HepG2 (cell line): ENCODE data around the gene WDR5B. TPM values are rescaled to one million over a fixed set of nuclear protein-coding genes. Genes with fewer than 3 reads are reported as not detected.

Source experiments
- ATAC-seq: fragments of 200-7000 bp; cut with Tn5 transposase; 3 replicates; pipeline ENCODE4 v1.9.1; 2020; ENCODE audit warnings: mild to moderate bottlenecking, moderate library complexity
- BruUV-seq: library from RNA; stranded (reverse); fragments of 400-500 nt; replicated peaks from 2 replicates; lab custom pipeline; 2021; lab: Mats Ljungman, UMichigan
- CTCF ChIA-PET: fragments of 300-600 bp; formaldehyde crosslinking; extraction: SDS; loops from one replicate; lab custom pipeline; 2021; ENCODE audit warnings: low total read pairs, inconsistent platforms, low intra/inter-chr PET ratio; lab: Yijun Ruan, JAX
- POLR2A ChIA-PET: fragments of 350-600 bp; sonication (Branson Sonifier 250); formaldehyde crosslinking; loops from one replicate; lab custom pipeline; 2020; ENCODE audit warnings: antibody characterized with exemption, inconsistent platforms; lab: Yijun Ruan, JAX
- DNase-seq: peaks from one replicate; pipeline ENCODE4 v3.0.0-alpha.2; 2015; ENCODE audit warnings: low spot score
- FAIRE-seq: peaks from 3 replicates; lab custom pipeline; 2011; peaks lifted over from hg19 to GRCh38; lab: Jason Lieb, UNC
- H2AFZ ChIP-seq: one replicate; pipeline ENCODE4 v1.6.1; 2011; ENCODE audit warnings: low read length, inconsistent platforms
- H3K27ac ChIP-seq: fragments of 300-600 bp; 3 replicates; pipeline ENCODE4 v1.8.0; 2011; ENCODE audit warnings: mixed run types, mild to moderate bottlenecking, mixed read lengths, low read length, inconsistent platforms; ENCODE audit not compliant: insufficient read depth; ENCODE audit errors: extremely low read length
- H3K27me3 ChIP-seq, 2 experiments: fragments of 200-600 bp in 1 of 2; 2 replicates in 1 of 2; 3 replicates in 1 of 2; pipeline versions ENCODE4 v1.6.0 to v1.8.0; 2011; ENCODE audit warnings: low read length in 2 of 2, mild to moderate bottlenecking in 2 of 2, moderate library complexity in 2 of 2, inconsistent platforms in 1 of 2; ENCODE audit not compliant: insufficient read depth in 2 of 2, control insufficient read depth in 1 of 2
- H3K36me3 ChIP-seq, 2 experiments: fragments of 200-600 bp in 1 of 2; replicated peaks in 1 of 2; 2 replicates in 1 of 2; 3 replicates in 1 of 2; pipeline versions ENCODE4 v1.5.1 to v1.8.0; 2011; ENCODE audit warnings: low read length in 2 of 2, inconsistent platforms in 1 of 2; ENCODE audit not compliant: insufficient read depth in 2 of 2, control insufficient read depth in 1 of 2
- H3K4me1 ChIP-seq: 2 replicates; pipeline ENCODE4 v1.5.1; 2012; ENCODE audit warnings: low read length, inconsistent platforms; ENCODE audit not compliant: insufficient read depth
- H3K4me2 ChIP-seq: 2 replicates; pipeline ENCODE4 v1.6.0; 2011; ENCODE audit warnings: low read depth, low read length, inconsistent platforms
- H3K4me3 ChIP-seq, 3 experiments: fragments of 200-600 bp in 1 of 3; sonication (generic), shearing (Covaris generic) in 1 of 3; replicated peaks in 1 of 3; 2 replicates each; pipeline ENCODE4 v1.5.1; 2011 to 2016; ENCODE audit warnings: low read length in 3 of 3, inconsistent platforms in 2 of 3, low read depth in 2 of 3, mild to moderate bottlenecking in 2 of 3, control low read depth in 1 of 3, mixed read lengths in 1 of 3; ENCODE audit not compliant: insufficient read depth in 1 of 3
- H3K79me2 ChIP-seq: one replicate; pipeline ENCODE4 v1.6.1; 2011; ENCODE audit warnings: low read length, inconsistent platforms; ENCODE audit not compliant: insufficient read depth
- H3K9ac ChIP-seq: 2 replicates; pipeline ENCODE4 v1.6.0; 2011; ENCODE audit warnings: mild to moderate bottlenecking, low read depth, low read length, inconsistent platforms; ENCODE audit not compliant: insufficient read depth
- H3K9me3 ChIP-seq: 2 replicates; pipeline ENCODE4 v1.5.1; 2012; ENCODE audit warnings: mild to moderate bottlenecking, low read length
- H4K20me1 ChIP-seq: 2 replicates; pipeline ENCODE4 v1.6.0; 2011; ENCODE audit warnings: inconsistent platforms, mild to moderate bottlenecking, low read length, moderate library complexity; ENCODE audit not compliant: insufficient read depth
- JDP2 ChIP-seq: sonication (generic); formaldehyde crosslinking; IDR thresholded peaks from 2 replicates; pipeline ENCODE4 v1.8.1; 2022; ENCODE audit warnings: missing genetic modification reagents, borderline replicate concordance
- MAFK ChIP-seq, 2 experiments: IDR thresholded peaks in 1 of 2; conservative IDR thresholded peaks in 1 of 2; 2 replicates each; pipeline ENCODE4 v1.6.1; 2011; ENCODE audit warnings: improper control_type of control experiment in 2 of 2, low read length in 2 of 2
- STAG1 ChIP-seq: sonication (generic); formaldehyde crosslinking; IDR thresholded peaks from 2 replicates; pipeline ENCODE4 v1.4.0; 2020; ENCODE audit warnings: missing genetic modification reagents
- WGBS: methylation state at CpG from one replicate; pipeline ENCODE4 v1.1.6; 2017; ENCODE audit warnings: low lambda C conversion rate; 5-methylcytosine and 5-hydroxymethylcytosine counted together
- in situ Hi-C: cut with HindIII; loops from 2 replicates; pipeline ENCODE4 v1.10.0; 2017; ENCODE audit warnings: low pct_unique_long_range_greater_than_20kb; ENCODE audit not compliant: extremely low pct_ligation_motif_present
- intact Hi-C: fragments of 100-400 bp; cut with micrococcal nuclease; formaldehyde crosslinking; loops from one replicate; pipeline ENCODE4 v1.10.0; 2022; ENCODE audit not compliant: unreplicated experiment
- polyA plus RNA-seq, 8 experiments: library from polyadenylated mRNA; depleted of rRNA in 3 of 8; stranded (reverse) in 7 of 8; unstranded in 1 of 8; fragments of >200 nt; fragmentation: Illumina TruSeq in 4 of 8; extraction: Trizol in 4 of 8; gene quantifications; 2 replicates each; pipeline versions ENCODE4 v1.2.1 to v1.2.3, GENCODE V29; 2011 to 2016; ENCODE audit warnings: low read depth in 4 of 8, missing spikeins in 1 of 8, mixed read lengths in 1 of 8; ENCODE audit not compliant: insufficient read depth in 1 of 8
- total RNA-seq, 5 experiments: library from RNA; depleted of rRNA; stranded (reverse); fragments of >200 nt; fragmentation: Illumina TruSeq; extraction: Trizol; gene quantifications; 2 replicates each; pipeline ENCODE4 v1.2.3, GENCODE V29; 2016; ENCODE audit warnings: low read depth in 1 of 5
- TF ChIP-seq, protein P1 (sequence below): sonication (generic); formaldehyde crosslinking; IDR thresholded peaks from 2 replicates; pipeline ENCODE4 v1.5.0; 2020; ENCODE audit warnings: mild to moderate bottlenecking, missing genetic modification reagents, borderline replicate concordance

WDR5B gene
- total and polyA plus RNA-seq, 2 of the 13 experiments (the other 11 are each of a cell fraction or from before 2014, with no cell fraction given) = 2.5 to 3.6 TPM

DNA sequence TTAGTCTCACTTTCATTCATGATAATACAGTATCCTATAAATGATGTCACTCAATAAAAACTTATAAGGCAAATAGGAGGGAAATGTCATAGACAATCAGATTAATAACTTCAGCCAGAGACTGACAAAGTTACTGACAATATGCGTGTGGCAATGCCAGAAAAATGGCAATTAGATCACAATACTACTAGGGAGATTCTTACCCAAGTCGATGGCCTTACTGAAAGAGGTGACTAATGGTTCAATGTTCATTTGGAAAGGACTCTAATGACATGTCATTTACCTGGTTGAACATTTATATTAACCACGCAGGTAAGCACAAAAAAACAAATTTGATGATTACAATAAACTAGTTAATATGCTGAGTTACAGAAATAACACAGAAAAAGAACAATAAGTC lies 45.9 kb upstream of the WDR5B start:
- ChIA-PET POLR2A (no interaction called here), CTCF (no interaction called here)
- 85% methylated on average over 3 of the region's 3 CpGs for WGBS
- FAIRE-seq (no peak), DNase-seq (no peak)
- no peaks in the 10 kb centered on the region for H3K79me2 ChIP-seq
- H3K27me3 ChIP-seq = no peaks in the 10 kb centered on the region
- intact Hi-C loops = no loop called here
- BruUV-seq = no TSS peak
- H3K4me3 ChIP-seq = no peak overlapping the region
- peaks cover 8 to 48% of the 10 kb centered on the region in 2 experiments; a peak in 4 of 5 replicates for H3K36me3 ChIP-seq
- H3K9ac ChIP-seq = no peak overlapping the region
- TF ChIP-seq JDP2 (CRISPR knock-in tag) (no peak), MAFK (conservative IDR thresholded peaks at IDR 0.05 in 1 of 2, IDR thresholded peaks at IDR 0.05 in 1 of 2; ENCODE audit: low read length in 2 of 2) (0 out of 4 replicates have a peak, but pooled peaks of 1 of the 2 experiments have one; percentile 7)
- TF ChIP-seq, all 625 proteins: peak for 1
- Histone ChIP-seq H3K4me1 (peaks cover under 1% of the 10 kb centered on the region; the same call in 1 of the 2 replicates), H3K27ac (no peak overlapping the region), H4K20me1 (no peaks in the 10 kb centered on the region), H2AFZ (no peak overlapping the region), H3K9me3 (no peaks in the 10 kb centered on the region), H3K4me2 (no peak overlapping the region)
- in situ Hi-C loops = no loop called here
- no peak for ATAC-seq

DNA sequence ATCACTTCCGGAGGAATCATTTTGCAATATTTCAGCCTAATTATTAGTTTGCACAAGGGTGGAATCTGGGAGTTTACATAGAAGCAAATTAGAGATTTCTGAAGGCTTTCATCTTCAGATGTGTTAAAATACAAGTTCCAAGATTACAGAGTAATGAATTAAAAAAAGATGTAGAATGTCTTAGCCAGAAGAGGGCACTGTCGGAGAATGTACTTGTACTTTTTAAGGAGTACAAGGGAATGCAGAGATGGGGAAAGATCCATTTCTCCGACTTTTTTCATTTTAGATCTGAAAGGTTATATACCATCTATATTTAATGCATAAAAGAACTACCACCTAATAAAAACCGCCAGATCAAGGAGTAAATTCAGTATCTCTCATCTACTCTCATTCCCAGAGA lies 43.1 kb upstream of the WDR5B start:
- BruUV-seq = no TSS peak
- Histone ChIP-seq H3K4me1 (peaks cover 16% of the 10 kb centered on the region), H3K36me3 (peaks cover 6 to 54% of the 10 kb centered on the region in 2 experiments; a peak in 4 of 5 replicates), H3K27me3 (no peaks in the 10 kb centered on the region), H3K9ac (no peak overlapping the region), H2AFZ (no peak overlapping the region), H3K79me2 (no peaks in the 10 kb centered on the region), H3K4me3 (no peak overlapping the region), H3K4me2 (no peak overlapping the region), H4K20me1 (no peaks in the 10 kb centered on the region), H3K27ac (no peak overlapping the region), H3K9me3 (no peaks in the 10 kb centered on the region)
- TF ChIP-seq, protein P1, sequence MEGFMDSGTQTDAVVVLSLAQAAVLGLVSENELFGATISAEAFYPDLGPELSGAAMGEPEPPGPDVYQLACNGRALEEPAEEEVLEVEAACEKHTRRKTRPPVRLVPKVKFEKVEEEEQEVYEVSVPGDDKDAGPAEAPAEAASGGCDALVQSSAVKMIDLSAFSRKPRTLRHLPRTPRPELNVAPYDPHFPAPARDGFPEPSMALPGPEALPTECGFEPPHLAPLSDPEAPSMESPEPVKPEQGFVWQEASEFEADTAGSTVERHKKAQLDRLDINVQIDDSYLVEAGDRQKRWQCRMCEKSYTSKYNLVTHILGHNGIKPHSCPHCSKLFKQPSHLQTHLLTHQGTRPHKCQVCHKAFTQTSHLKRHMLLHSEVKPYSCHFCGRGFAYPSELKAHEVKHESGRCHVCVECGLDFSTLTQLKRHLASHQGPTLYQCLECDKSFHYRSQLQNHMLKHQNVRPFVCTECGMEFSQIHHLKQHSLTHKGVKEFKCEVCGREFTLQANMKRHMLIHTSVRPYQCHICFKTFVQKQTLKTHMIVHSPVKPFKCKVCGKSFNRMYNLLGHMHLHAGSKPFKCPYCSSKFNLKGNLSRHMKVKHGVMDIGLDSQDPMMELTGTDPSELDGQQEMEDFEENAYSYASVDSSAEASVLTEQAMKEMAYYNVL = no peak
- peak; percentile 27; the same call in 1 of the 2 replicates for TF ChIP-seq STAG1 (CRISPR knock-in tag)
- ChIA-PET POLR2A (interaction anchor here (1.4 kb wide), 1 partner anchor 75 kb away, joined by 3 read pairs; the partner anchor contains the start of gene FAM162A), CTCF (no interaction called here)
- ATAC-seq (no peak), FAIRE-seq (no peak), DNase-seq (no peak)
- in situ Hi-C loops (no loop called here), intact Hi-C loops (no loop called here)
- 93% methylated on average over 4 of the region's 4 CpGs for WGBS
